HCT116 (cell line): Measurements from ENCODE around the gene ISX. TPM values are rescaled to one million over a fixed set of nuclear protein-coding genes. Genes with fewer than 3 reads are reported as not detected.

Experiments
- ATAC-seq: fragments of 200-7000 bp; cut with Tn5 transposase; 2 replicates; pipeline ENCODE4 v1.9.1; 2020; ENCODE audit warnings: mild to moderate bottlenecking, moderate library complexity
- BruUV-seq: library from RNA; stranded (reverse); fragments of 400-500 nt; replicated peaks from 2 replicates; lab custom pipeline; 2021; lab: Mats Ljungman, UMichigan
- CTCF ChIA-PET: fragments of 300-600 bp; sonication (Branson Sonifier 250); formaldehyde crosslinking; loops from one replicate; lab custom pipeline; 2021; ENCODE audit warnings: antibody characterized with exemption; lab: Charles Lee
- POLR2A ChIA-PET: fragments of 300-600, 350-600 bp; sonication (Branson Sonifier 250); formaldehyde crosslinking; loops from one replicate; lab custom pipeline; 2021; ENCODE audit warnings: antibody characterized with exemption; lab: Charles Lee
- RAD21 ChIA-PET, 2 experiments: fragments of 300-600 bp; sonication (Branson Sonifier 250); formaldehyde crosslinking; loops; one replicate each; lab custom pipeline; 2023; ENCODE audit warnings: low total read pairs in 2 of 2; ENCODE audit not compliant: uncharacterized antibody in 2 of 2, unreplicated experiment in 2 of 2, low non-redundant PET in 1 of 2; lab: Charles Lee
- DNase-seq: peaks from one replicate; pipeline ENCODE4 v3.0.0-alpha.2; 2010; ENCODE audit warnings: low read depth, low spot score
- H2AFZ ChIP-seq: fragments of 200-600 bp; shearing (Covaris generic), sonication (generic); 2 replicates; pipeline ENCODE4 v1.6.1; 2017; ENCODE audit warnings: low read depth, mixed run types, mixed read lengths, antibody characterized with exemption, low read length; ENCODE audit not compliant: poor library complexity, severe bottlenecking
- H3K27ac ChIP-seq: 2 replicates; pipeline ENCODE4 v1.5.1; 2012; ENCODE audit warnings: low read depth, low read length
- H3K27me3 ChIP-seq: fragments of 200-600 bp; sonication (generic); 2 replicates; pipeline ENCODE4 v1.6.1; 2016; ENCODE audit warnings: mixed run types, low read length, mixed read lengths; ENCODE audit not compliant: insufficient read depth
- H3K36me3 ChIP-seq, 2 experiments: fragments of 200-500 bp in 1 of 2; fragments of 200-600 bp in 1 of 2; sonication (Bioruptor generic) in 1 of 2; sonication (generic) in 1 of 2; 2 replicates each; pipeline versions ENCODE4 v1.5.1 to v1.6.1; 2014 to 2016; ENCODE audit warnings: low read length in 2 of 2, inconsistent platforms in 1 of 2, mixed read lengths in 1 of 2, mixed run types in 1 of 2; ENCODE audit not compliant: insufficient read depth in 2 of 2, control insufficient read depth in 1 of 2
- H3K4me1 ChIP-seq, 2 experiments: fragments of 200-600 bp in 1 of 2; sonication (generic) in 1 of 2; 2 replicates each; pipeline versions ENCODE4 v1.5.1 to v1.6.1; 2012 to 2017; ENCODE audit warnings: low read length in 2 of 2, inconsistent platforms in 1 of 2, mild to moderate bottlenecking in 1 of 2, mixed read lengths in 1 of 2, mixed run types in 1 of 2, moderate library complexity in 1 of 2; ENCODE audit not compliant: insufficient read depth in 2 of 2, control insufficient read depth in 1 of 2
- H3K4me2 ChIP-seq: fragments of 200-600 bp; sonication (generic); 2 replicates; pipeline ENCODE4 v1.6.1; 2017; ENCODE audit warnings: mixed run types, low read length, mixed read lengths
- H3K4me3 ChIP-seq, 2 experiments: fragments of 200-600 bp in 1 of 2; sonication (generic) in 1 of 2; replicated peaks in 1 of 2; 2 replicates each; pipeline ENCODE4 v1.5.1; 2011 to 2016; ENCODE audit warnings: low read length in 2 of 2, control low read depth in 1 of 2, low read depth in 1 of 2, mild to moderate bottlenecking in 1 of 2, mixed read lengths in 1 of 2, mixed run types in 1 of 2
- H3K79me2 ChIP-seq: fragments of 200-600 bp; sonication (generic); 2 replicates; pipeline ENCODE4 v1.6.1; 2017; ENCODE audit warnings: mild to moderate bottlenecking, mixed run types, low read length, moderate library complexity, mixed read lengths; ENCODE audit not compliant: insufficient read depth
- H3K9ac ChIP-seq: fragments of 200-600 bp; sonication (generic); 2 replicates; pipeline ENCODE4 v1.6.1; 2016; ENCODE audit warnings: low read length, mixed read lengths
- H3K9me2 ChIP-seq: fragments of 200-600 bp; sonication (generic), shearing (Covaris generic); 2 replicates; pipeline ENCODE4 v1.6.1; 2017; ENCODE audit warnings: mixed run types, mild to moderate bottlenecking, moderate library complexity; ENCODE audit not compliant: insufficient read depth
- H3K9me3 ChIP-seq, 2 experiments: fragments of 200-500 bp in 1 of 2; fragments of 200-600 bp in 1 of 2; sonication (Bioruptor generic) in 1 of 2; sonication (generic) in 1 of 2; 2 replicates each; pipeline ENCODE4 v1.6.1; 2014 to 2017; ENCODE audit warnings: low read length in 2 of 2, mixed read lengths in 2 of 2, inconsistent platforms in 1 of 2, low read depth in 1 of 2, mild to moderate bottlenecking in 1 of 2, mixed run types in 1 of 2, moderate library complexity in 1 of 2; ENCODE audit not compliant: control insufficient read depth in 1 of 2, insufficient read depth in 1 of 2
- H4K20me1 ChIP-seq: fragments of 200-600 bp; sonication (generic), shearing (Covaris generic); 2 replicates; pipeline ENCODE4 v1.6.1; 2017; ENCODE audit warnings: mixed run types, mild to moderate bottlenecking, moderate library complexity; ENCODE audit not compliant: insufficient read depth
- CEBPB ChIP-seq: IDR thresholded peaks from 2 replicates; pipeline ENCODE4 v1.6.1; 2012; ENCODE audit warnings: low read depth
- CTCF ChIP-seq, 3 experiments: fragments of 200-600 bp in 1 of 3; sonication (generic) in 1 of 3; IDR thresholded peaks in 2 of 3; conservative IDR thresholded peaks in 1 of 3; 2 replicates each; pipeline ENCODE4 v1.5.1; 2012 to 2017; ENCODE audit warnings: low read depth in 2 of 3, low read length in 2 of 3, antibody characterized with exemption in 1 of 3, borderline replicate concordance in 1 of 3, control low read depth in 1 of 3, mild to moderate bottlenecking in 1 of 3, mixed read lengths in 1 of 3, mixed run types in 1 of 3, moderate library complexity in 1 of 3; ENCODE audit not compliant: insufficient read depth in 1 of 3
- EGR1 ChIP-seq: IDR thresholded peaks from 2 replicates; pipeline ENCODE4 v1.6.1; 2012; ENCODE audit warnings: low read depth
- ELF1 ChIP-seq: IDR thresholded peaks from 2 replicates; pipeline ENCODE4 v1.6.1; 2012; ENCODE audit warnings: low read depth, borderline replicate concordance
- EZH2 ChIP-seq: fragments of 200-600 bp; sonication (generic); IDR thresholded peaks from 2 replicates; pipeline ENCODE4 v1.6.1; 2017; ENCODE audit warnings: antibody characterized with exemption, mixed run types
- EZH2phosphoT487 ChIP-seq: fragments of 200-600 bp; IDR thresholded peaks from 2 replicates; pipeline ENCODE4 v1.6.1; 2018; ENCODE audit warnings: antibody characterized with exemption, borderline replicate concordance
- JUND ChIP-seq: IDR thresholded peaks from 2 replicates; pipeline ENCODE4 v1.6.1; 2012
- POLR2A ChIP-seq: IDR thresholded peaks from 2 replicates; pipeline ENCODE4 v1.7.0; 2011; ENCODE audit warnings: borderline replicate concordance; ENCODE audit not compliant: insufficient read depth, insufficient read length; ENCODE audit errors: extremely low read depth
- POLR2AphosphoS5 ChIP-seq: IDR thresholded peaks from 2 replicates; pipeline ENCODE4 v1.6.1; 2011; ENCODE audit warnings: mild to moderate bottlenecking, low read depth, low read length, moderate library complexity
- SRF ChIP-seq: IDR thresholded peaks from 2 replicates; pipeline ENCODE4 v1.6.1; 2012; ENCODE audit warnings: low read depth
- TCF7L2 ChIP-seq: IDR thresholded peaks from 2 replicates; pipeline ENCODE4 v1.7.0; 2011; ENCODE audit warnings: borderline replicate concordance, inconsistent platforms; ENCODE audit not compliant: insufficient read depth, insufficient read length; ENCODE audit errors: extremely low read depth
- YY1 ChIP-seq: IDR thresholded peaks from 2 replicates; pipeline ENCODE4 v1.6.1; 2011; ENCODE audit warnings: low read length, low read depth, moderate library complexity, mild to moderate bottlenecking; ENCODE audit not compliant: insufficient replicate concordance; ENCODE audit errors: extremely low read depth
- ZBTB33 ChIP-seq: IDR thresholded peaks from 2 replicates; pipeline ENCODE4 v1.6.1; 2011; ENCODE audit warnings: mild to moderate bottlenecking, low read length, moderate library complexity; ENCODE audit not compliant: insufficient replicate concordance; ENCODE audit errors: extremely low read depth
- ZNF274 ChIP-seq: fragments of 200-500 bp; sonication (Bioruptor generic); IDR thresholded peaks from 2 replicates; pipeline ENCODE4 v1.6.1; 2014; ENCODE audit warnings: mild to moderate bottlenecking, low read depth, low read length, inconsistent platforms
- intact Hi-C: fragments of 100-400 bp; cut with micrococcal nuclease; formaldehyde crosslinking; loops from 2 replicates; pipeline ENCODE4 v1.10.0; 2022
- total RNA-seq: library from RNA; stranded (reverse); gene quantifications from one replicate; pipeline ENCODE4 v1.2.1, GENCODE V29; 2021; ENCODE audit not compliant: unreplicated experiment
- TF ChIP-seq, protein P1 (sequence below): IDR thresholded peaks from 2 replicates; pipeline ENCODE4 v1.6.1; 2012
- TF ChIP-seq, protein P2 (sequence below): IDR thresholded peaks from 2 replicates; pipeline ENCODE4 v1.6.1; 2012; ENCODE audit warnings: low read depth

Gene ISX
- total RNA-seq, 1 experiment from 2014 or later, result not detected

DNA sequence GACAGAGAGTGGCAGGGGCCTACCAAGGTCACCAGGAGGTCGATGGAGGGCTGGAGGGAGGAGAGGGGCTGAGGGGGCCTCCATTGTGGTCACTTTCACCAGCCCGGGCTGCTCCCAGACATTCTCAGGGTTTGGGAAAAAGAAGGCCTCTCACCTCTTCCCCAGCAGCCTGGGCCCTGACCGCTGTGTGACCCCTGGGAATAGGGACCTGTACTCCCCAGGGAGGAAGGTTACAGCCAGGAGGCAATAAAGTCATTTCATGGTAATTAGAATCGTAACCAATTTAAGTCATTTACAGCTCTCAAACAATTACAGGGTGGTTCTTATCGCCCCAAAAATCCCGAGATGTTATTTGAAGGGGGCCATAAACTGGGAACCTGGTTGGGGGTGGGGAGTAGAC lies 37.8 kb downstream of the ISX start:
- POLR2A ChIA-PET, result no interaction called here
- RAD21 ChIA-PET, result no interaction called here
- no TSS peak for BruUV-seq
- no peak for DNase-seq
- no peak for ATAC-seq
- Histone ChIP-seq H3K27ac (no peak overlapping the region), H4K20me1 (no peaks in the 10 kb centered on the region), H3K9me2 (no peaks in the 10 kb centered on the region), H3K36me3 (no peaks in the 10 kb centered on the region), H3K9ac (no peak overlapping the region), H3K79me2 (no peaks in the 10 kb centered on the region), H3K4me1 (peaks cover 2 to 5% of the 10 kb centered on the region in 2 experiments; a peak in 3 of 4 replicates), H2AFZ (no peak overlapping the region), H3K27me3 (no peaks in the 10 kb centered on the region), H3K4me3 (no peak overlapping the region), H3K4me2 (no peak overlapping the region), H3K9me3 (no peaks in the 10 kb centered on the region)
- intact Hi-C loops, result no loop called here
- no peak for TF ChIP-seq YY1
- no peak for TF ChIP-seq EGR1
- no peak for TF ChIP-seq POLR2A
- TF ChIP-seq ZBTB33, result no peak
- no peak for TF ChIP-seq TCF7L2
- TF ChIP-seq JUND, result no peak
- no peak for TF ChIP-seq ELF1
- TF ChIP-seq, protein P1, sequence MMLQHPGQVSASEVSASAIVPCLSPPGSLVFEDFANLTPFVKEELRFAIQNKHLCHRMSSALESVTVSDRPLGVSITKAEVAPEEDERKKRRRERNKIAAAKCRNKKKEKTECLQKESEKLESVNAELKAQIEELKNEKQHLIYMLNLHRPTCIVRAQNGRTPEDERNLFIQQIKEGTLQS, result no peak
- no peak for TF ChIP-seq CTCF (IDR thresholded peaks at IDR 0.05 in 2 of 3, conservative IDR thresholded peaks at IDR 0.05 in 1 of 3; ENCODE audit: borderline replicate concordance in 1 of 3, insufficient read depth in 1 of 3, low read depth in 2 of 3, low read length in 2 of 3)
- no peak for TF ChIP-seq EZH2phosphoT487
- TF ChIP-seq, protein P2, sequence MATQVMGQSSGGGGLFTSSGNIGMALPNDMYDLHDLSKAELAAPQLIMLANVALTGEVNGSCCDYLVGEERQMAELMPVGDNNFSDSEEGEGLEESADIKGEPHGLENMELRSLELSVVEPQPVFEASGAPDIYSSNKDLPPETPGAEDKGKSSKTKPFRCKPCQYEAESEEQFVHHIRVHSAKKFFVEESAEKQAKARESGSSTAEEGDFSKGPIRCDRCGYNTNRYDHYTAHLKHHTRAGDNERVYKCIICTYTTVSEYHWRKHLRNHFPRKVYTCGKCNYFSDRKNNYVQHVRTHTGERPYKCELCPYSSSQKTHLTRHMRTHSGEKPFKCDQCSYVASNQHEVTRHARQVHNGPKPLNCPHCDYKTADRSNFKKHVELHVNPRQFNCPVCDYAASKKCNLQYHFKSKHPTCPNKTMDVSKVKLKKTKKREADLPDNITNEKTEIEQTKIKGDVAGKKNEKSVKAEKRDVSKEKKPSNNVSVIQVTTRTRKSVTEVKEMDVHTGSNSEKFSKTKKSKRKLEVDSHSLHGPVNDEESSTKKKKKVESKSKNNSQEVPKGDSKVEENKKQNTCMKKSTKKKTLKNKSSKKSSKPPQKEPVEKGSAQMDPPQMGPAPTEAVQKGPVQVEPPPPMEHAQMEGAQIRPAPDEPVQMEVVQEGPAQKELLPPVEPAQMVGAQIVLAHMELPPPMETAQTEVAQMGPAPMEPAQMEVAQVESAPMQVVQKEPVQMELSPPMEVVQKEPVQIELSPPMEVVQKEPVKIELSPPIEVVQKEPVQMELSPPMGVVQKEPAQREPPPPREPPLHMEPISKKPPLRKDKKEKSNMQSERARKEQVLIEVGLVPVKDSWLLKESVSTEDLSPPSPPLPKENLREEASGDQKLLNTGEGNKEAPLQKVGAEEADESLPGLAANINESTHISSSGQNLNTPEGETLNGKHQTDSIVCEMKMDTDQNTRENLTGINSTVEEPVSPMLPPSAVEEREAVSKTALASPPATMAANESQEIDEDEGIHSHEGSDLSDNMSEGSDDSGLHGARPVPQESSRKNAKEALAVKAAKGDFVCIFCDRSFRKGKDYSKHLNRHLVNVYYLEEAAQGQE, result no peak
- TF ChIP-seq SRF, result no peak
- TF ChIP-seq EZH2, result no peak
- no peak for TF ChIP-seq POLR2AphosphoS5
- no peak for TF ChIP-seq CEBPB
- no peak for TF ChIP-seq ZNF274
- CTCF ChIA-PET, result no interaction called here
